Retina (tissue), 1 donor: ENCODE results near the gene FGF19.
"Not testable (repeated sequence)": the region's sequence is repeated elsewhere in the genome, so short reads cannot be mapped to it uniquely, and the experiment has no call there.

Experiments used
- DNase-seq: peaks from one replicate; pipeline ENCODE4 v3.0.0-alpha.2; 2016

Gene FGF19

GRCh38 chr11:69716891-69717747 is 13.3 kb upstream of the FGF19 start:
- no peak for DNase-seq

GRCh38 chr11:69716099-69716498 is 12.3 kb upstream of the FGF19 start:
- peak; percentile 24 for DNase-seq

GRCh38 chr11:69715446-69715845 is 11.6 kb upstream of the FGF19 start:
- no peak for DNase-seq

- peak; percentile 32 for DNase-seq
Observed at GRCh38 chr11:69711822-69712801, 8.3 kb upstream of the FGF19 start.

GRCh38 chr11:69708736-69709401 is 5.0 kb upstream of the FGF19 start:
- peak; percentile 37 for DNase-seq

- no peak for DNase-seq
Observed at GRCh38 chr11:69707176-69707575, 3.4 kb upstream of the FGF19 start.

GRCh38 chr11:69705901-69706787 is 2.3 kb upstream of the FGF19 start:
- no peak for DNase-seq

- DNase-seq, result peak; percentile 87
Observed at GRCh38 chr11:69705351-69705811, 1.6 kb upstream of the FGF19 start.

- peak; percentile 92 for DNase-seq
Observed at GRCh38 chr11:69704508-69705253, 859 bp upstream of the FGF19 start.

GRCh38 chr11:69703453-69703767 is 412 bp downstream of the FGF19 start:
- DNase-seq, result no peak

GRCh38 chr11:69702769-69703452 is 911 bp downstream of the FGF19 start:
- DNase-seq, result peak; percentile 69

- peak; percentile 80 for DNase-seq
Observed at GRCh38 chr11:69702239-69702691, 1.6 kb downstream of the FGF19 start.

- peak; percentile 85 for DNase-seq
Observed at GRCh38 chr11:69700278-69701140, 3.3 kb downstream of the FGF19 start.

- peak; percentile 48 for DNase-seq
Observed at GRCh38 chr11:69699213-69699612, 4.6 kb downstream of the FGF19 start.

GRCh38 chr11:69698362-69698761 is 5.5 kb downstream of the FGF19 start:
- DNase-seq, result no peak

- no peak for DNase-seq
Observed at GRCh38 chr11:69697861-69698260, 6.0 kb downstream of the FGF19 start.

- DNase-seq, result no peak
Observed at GRCh38 chr11:69697469-69697843, 6.4 kb downstream of the FGF19 start.

- DNase-seq, result peak; percentile 54
Observed at GRCh38 chr11:69696749-69697468, 6.9 kb downstream of the FGF19 start.

- DNase-seq, result not testable (repeated sequence)
Observed at GRCh38 chr11:69695995-69696394, 7.8 kb downstream of the FGF19 start.
